ENCODE measurements around the gene GPR83. TPM values are rescaled to one million over a fixed set of nuclear protein-coding genes. Genes with fewer than 3 reads are reported as not detected.

The GPR83 gene
- polyA plus RNA-seq, 4 donors = 0.13 TPM; not detected in 2

GRCh38 chr11:94343495-94343894 is 57.7 kb downstream of the GPR83 start:
- no peak overlapping the region for H3K27ac ChIP-seq (ENCODE audit: low read depth in 1 of 3, low read length in 2 of 3)
- H3K36me3 ChIP-seq (ENCODE audit: control insufficient read depth in 3 of 3, insufficient read depth in 2 of 3, low read depth in 1 of 3, low read length in 3 of 3) = no peaks in the 10 kb centered on the region
- H3K9me3 ChIP-seq (ENCODE audit: control insufficient read depth in 2 of 2, insufficient read depth in 1 of 2, low read depth in 1 of 2, low read length in 1 of 2) = peaks cover 0 to 8% of the 10 kb centered on the region in 2 donors
- H3K4me3 ChIP-seq (ENCODE audit: low read depth in 1 of 3, low read length in 3 of 3) = no peak overlapping the region
- DNase-seq (no peak), FAIRE-seq (no peak)
- no peaks in the 10 kb centered on the region for H3K4me1 ChIP-seq (ENCODE audit: control insufficient read depth in 3 of 3, insufficient read depth in 2 of 3, low read depth in 1 of 3, low read length in 2 of 3)
- 88 to 92% (median 89%) methylated on average over 1 of the region's 1 CpG for WGBS, 3 donors
- H3K27me3 ChIP-seq (ENCODE audit: control insufficient read depth in 3 of 3, insufficient read depth in 3 of 3, low read length in 3 of 3) = no peaks in the 10 kb centered on the region

- DNase-seq = no peak
- WGBS, 3 donors = 56 to 67% (median 56%) methylated on average over 3 of the region's 3 CpGs
- FAIRE-seq = no peak
Measured at GRCh38 chr11:94342250-94342649, 59.0 kb downstream of the GPR83 start.

GRCh38 chr11:94338651-94339050 is 62.6 kb downstream of the GPR83 start:
- Histone ChIP-seq H3K36me3 (ENCODE audit: control insufficient read depth in 3 of 3, insufficient read depth in 2 of 3, low read depth in 1 of 3, low read length in 3 of 3) (no peaks in the 10 kb centered on the region), H3K4me3 (ENCODE audit: low read depth in 1 of 3, low read length in 3 of 3) (no peak overlapping the region), H3K27ac (ENCODE audit: low read depth in 1 of 3, low read length in 2 of 3) (no peak overlapping the region), H3K9me3 (ENCODE audit: control insufficient read depth in 2 of 2, insufficient read depth in 1 of 2, low read depth in 1 of 2, low read length in 1 of 2) (no peaks in the 10 kb centered on the region), H3K4me1 (ENCODE audit: control insufficient read depth in 3 of 3, insufficient read depth in 2 of 3, low read depth in 1 of 3, low read length in 2 of 3) (no peaks in the 10 kb centered on the region), H3K27me3 (ENCODE audit: control insufficient read depth in 3 of 3, insufficient read depth in 3 of 3, low read length in 3 of 3) (no peaks in the 10 kb centered on the region)
- FAIRE-seq (no peak), DNase-seq (no peak)
- 87 to 90% (median 89%) methylated on average over 3 of the region's 3 CpGs for WGBS, 3 donors

More at GRCh38 chr11:94342250-94342649, 59.0 kb downstream of the GPR83 start:
- Histone ChIP-seq H3K36me3 (ENCODE audit: control insufficient read depth in 3 of 3, insufficient read depth in 2 of 3, low read depth in 1 of 3, low read length in 3 of 3) (no peaks in the 10 kb centered on the region), H3K4me3 (ENCODE audit: low read depth in 1 of 3, low read length in 3 of 3) (no peak overlapping the region), H3K9me3 (ENCODE audit: control insufficient read depth in 2 of 2, insufficient read depth in 1 of 2, low read depth in 1 of 2, low read length in 1 of 2) (peaks cover 0 to 8% of the 10 kb centered on the region in 2 donors), H3K27me3 (ENCODE audit: control insufficient read depth in 3 of 3, insufficient read depth in 3 of 3, low read length in 3 of 3) (no peaks in the 10 kb centered on the region), H3K27ac (ENCODE audit: low read depth in 1 of 3, low read length in 2 of 3) (no peak overlapping the region), H3K4me1 (ENCODE audit: control insufficient read depth in 3 of 3, insufficient read depth in 2 of 3, low read depth in 1 of 3, low read length in 2 of 3) (no peaks in the 10 kb centered on the region)

GRCh38 chr11:94336033-94336432 is 65.2 kb downstream of the GPR83 start:
- no peak for DNase-seq
- H3K4me1 ChIP-seq (ENCODE audit: control insufficient read depth in 3 of 3, insufficient read depth in 2 of 3, low read depth in 1 of 3, low read length in 2 of 3) = no peaks in the 10 kb centered on the region
- no peak overlapping the region for H3K4me3 ChIP-seq (ENCODE audit: low read depth in 1 of 3, low read length in 3 of 3)
- no peaks in the 10 kb centered on the region for H3K27me3 ChIP-seq (ENCODE audit: control insufficient read depth in 3 of 3, insufficient read depth in 3 of 3, low read length in 3 of 3)
- 90 to 94% (median 91%) methylated on average over 6 of the region's 6 CpGs for WGBS, 3 donors
- no peak for FAIRE-seq
- H3K36me3 ChIP-seq (ENCODE audit: control insufficient read depth in 3 of 3, insufficient read depth in 2 of 3, low read depth in 1 of 3, low read length in 3 of 3) = no peaks in the 10 kb centered on the region
- H3K27ac ChIP-seq (ENCODE audit: low read depth in 1 of 3, low read length in 2 of 3) = no peak overlapping the region
- no peaks in the 10 kb centered on the region for H3K9me3 ChIP-seq (ENCODE audit: control insufficient read depth in 2 of 2, insufficient read depth in 1 of 2, low read depth in 1 of 2, low read length in 1 of 2)

- Histone ChIP-seq H3K4me3 (ENCODE audit: low read depth in 1 of 3, low read length in 3 of 3) (no peak overlapping the region), H3K27me3 (ENCODE audit: control insufficient read depth in 3 of 3, insufficient read depth in 3 of 3, low read length in 3 of 3) (no peaks in the 10 kb centered on the region), H3K36me3 (ENCODE audit: control insufficient read depth in 3 of 3, insufficient read depth in 2 of 3, low read depth in 1 of 3, low read length in 3 of 3) (no peaks in the 10 kb centered on the region), H3K27ac (ENCODE audit: low read depth in 1 of 3, low read length in 2 of 3) (no peak overlapping the region), H3K4me1 (ENCODE audit: control insufficient read depth in 3 of 3, insufficient read depth in 2 of 3, low read depth in 1 of 3, low read length in 2 of 3) (no peaks in the 10 kb centered on the region), H3K9me3 (ENCODE audit: control insufficient read depth in 2 of 2, insufficient read depth in 1 of 2, low read depth in 1 of 2, low read length in 1 of 2) (no peaks in the 10 kb centered on the region)
- FAIRE-seq = no peak
- no peak for DNase-seq
Measured at GRCh38 chr11:94332814-94333213, 68.4 kb downstream of the GPR83 start.

GRCh38 chr11:94330789-94331188 is 70.4 kb downstream of the GPR83 start:
- DNase-seq = no peak
- Histone ChIP-seq H3K9me3 (ENCODE audit: control insufficient read depth in 2 of 2, insufficient read depth in 1 of 2, low read depth in 1 of 2, low read length in 1 of 2) (no peaks in the 10 kb centered on the region), H3K4me3 (ENCODE audit: low read depth in 1 of 3, low read length in 3 of 3) (no peak overlapping the region), H3K36me3 (ENCODE audit: control insufficient read depth in 3 of 3, insufficient read depth in 2 of 3, low read depth in 1 of 3, low read length in 3 of 3) (no peaks in the 10 kb centered on the region), H3K4me1 (ENCODE audit: control insufficient read depth in 3 of 3, insufficient read depth in 2 of 3, low read depth in 1 of 3, low read length in 2 of 3) (no peaks in the 10 kb centered on the region), H3K27ac (ENCODE audit: low read depth in 1 of 3, low read length in 2 of 3) (no peak overlapping the region), H3K27me3 (ENCODE audit: control insufficient read depth in 3 of 3, insufficient read depth in 3 of 3, low read length in 3 of 3) (no peaks in the 10 kb centered on the region)
- FAIRE-seq = no peak
- whole genome bisulfite sequencing, 3 donors = 83 to 89% (median 86%) methylated on average over 2 of the region's 2 CpGs

GRCh38 chr11:94329501-94329900 is 71.7 kb downstream of the GPR83 start:
- no peaks in the 10 kb centered on the region for H3K27me3 ChIP-seq (ENCODE audit: control insufficient read depth in 3 of 3, insufficient read depth in 3 of 3, low read length in 3 of 3)
- H3K4me3 ChIP-seq (ENCODE audit: low read depth in 1 of 3, low read length in 3 of 3) = no peak overlapping the region
- no peak for FAIRE-seq
- H3K36me3 ChIP-seq (ENCODE audit: control insufficient read depth in 3 of 3, insufficient read depth in 2 of 3, low read depth in 1 of 3, low read length in 3 of 3) = no peaks in the 10 kb centered on the region
- H3K4me1 ChIP-seq (ENCODE audit: control insufficient read depth in 3 of 3, insufficient read depth in 2 of 3, low read depth in 1 of 3, low read length in 2 of 3) = no peaks in the 10 kb centered on the region
- H3K27ac ChIP-seq (ENCODE audit: low read depth in 1 of 3, low read length in 2 of 3) = no peak overlapping the region
- no peak for DNase-seq
- 84 to 92% (median 86%) methylated on average over 3 of the region's 3 CpGs for WGBS, 3 donors
- no peaks in the 10 kb centered on the region for H3K9me3 ChIP-seq (ENCODE audit: control insufficient read depth in 2 of 2, insufficient read depth in 1 of 2, low read depth in 1 of 2, low read length in 1 of 2)

- Histone ChIP-seq H3K4me3 (ENCODE audit: low read depth in 1 of 3, low read length in 3 of 3) (no peak overlapping the region), H3K4me1 (ENCODE audit: control insufficient read depth in 3 of 3, insufficient read depth in 2 of 3, low read depth in 1 of 3, low read length in 2 of 3) (no peaks in the 10 kb centered on the region), H3K36me3 (ENCODE audit: control insufficient read depth in 3 of 3, insufficient read depth in 2 of 3, low read depth in 1 of 3, low read length in 3 of 3) (no peaks in the 10 kb centered on the region), H3K27ac (ENCODE audit: low read depth in 1 of 3, low read length in 2 of 3) (no peak overlapping the region), H3K9me3 (ENCODE audit: control insufficient read depth in 2 of 2, insufficient read depth in 1 of 2, low read depth in 1 of 2, low read length in 1 of 2) (no peaks in the 10 kb centered on the region), H3K27me3 (ENCODE audit: control insufficient read depth in 3 of 3, insufficient read depth in 3 of 3, low read length in 3 of 3) (no peaks in the 10 kb centered on the region)
- 59 to 73% (median 64%) methylated on average over 6 of the region's 6 CpGs for WGBS, 3 donors
- DNase-seq (no peak), FAIRE-seq (no peak)
Measured at GRCh38 chr11:94328587-94329080, 72.6 kb downstream of the GPR83 start.

Data from small intestine (tissue), 7 donors.